NCI-H1436 treated with DMSO at 0.1 percent for 48 hours (cell line): Measurements from ENCODE around the gene SPSB3.

Experiments
- DNase-seq: peaks from one replicate; lab custom pipeline; 2025; lab: John Stamatoyannopoulos, UW

SPSB3 gene

DNA sequence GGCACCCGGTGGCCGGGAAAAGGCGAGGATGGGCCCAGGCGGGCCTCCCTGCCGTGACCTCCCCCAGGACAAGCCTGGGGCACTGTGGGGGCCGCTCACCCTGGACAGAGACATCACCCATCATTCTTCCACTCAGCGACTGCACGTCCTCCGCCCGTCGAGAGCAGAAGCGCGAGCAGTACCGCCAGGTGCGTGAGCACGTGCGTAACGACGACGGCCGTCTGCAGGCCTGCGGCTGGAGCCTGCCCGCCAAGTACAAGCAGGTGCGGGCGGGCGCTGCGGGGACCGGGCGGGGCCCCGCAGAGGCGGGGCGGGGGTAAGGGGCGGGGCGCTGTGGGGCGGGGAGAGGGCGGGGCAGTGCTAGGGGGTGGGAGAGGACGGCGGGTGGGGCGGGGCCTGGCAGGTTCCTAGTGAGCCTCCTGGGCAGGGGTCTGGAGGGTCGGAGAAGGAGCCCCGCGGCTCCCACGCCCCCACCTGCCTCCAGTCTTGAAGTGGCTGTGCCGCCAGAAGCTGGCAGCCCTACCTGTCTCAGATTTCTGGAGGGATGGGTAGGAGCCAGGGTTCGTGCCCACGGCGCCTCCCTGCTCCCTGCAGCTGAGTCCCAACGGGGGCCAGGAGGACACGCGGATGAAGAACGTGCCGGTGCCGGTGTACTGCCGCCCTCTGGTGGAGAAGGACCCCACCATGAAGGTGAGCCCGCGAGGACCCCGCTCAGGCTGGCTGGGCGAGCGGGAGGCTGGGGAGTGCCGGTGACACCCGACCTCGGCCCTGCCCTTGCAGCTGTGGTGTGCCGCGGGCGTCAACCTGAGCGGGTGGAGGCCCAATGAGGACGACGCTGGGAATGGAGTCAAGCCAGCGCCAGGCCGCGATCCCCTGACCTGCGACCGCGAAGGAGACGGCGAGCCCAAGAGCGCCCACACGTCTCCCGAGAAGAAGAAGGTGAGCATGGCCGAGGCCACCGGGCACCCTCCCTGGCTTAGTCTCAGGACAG, 18.6 kb downstream of the SPSB3 start:
- DNase-seq = no peak

GRCh38 chr16:1762879-1763520, 19.4 kb downstream of the SPSB3 start:
- no peak for DNase-seq

DNA sequence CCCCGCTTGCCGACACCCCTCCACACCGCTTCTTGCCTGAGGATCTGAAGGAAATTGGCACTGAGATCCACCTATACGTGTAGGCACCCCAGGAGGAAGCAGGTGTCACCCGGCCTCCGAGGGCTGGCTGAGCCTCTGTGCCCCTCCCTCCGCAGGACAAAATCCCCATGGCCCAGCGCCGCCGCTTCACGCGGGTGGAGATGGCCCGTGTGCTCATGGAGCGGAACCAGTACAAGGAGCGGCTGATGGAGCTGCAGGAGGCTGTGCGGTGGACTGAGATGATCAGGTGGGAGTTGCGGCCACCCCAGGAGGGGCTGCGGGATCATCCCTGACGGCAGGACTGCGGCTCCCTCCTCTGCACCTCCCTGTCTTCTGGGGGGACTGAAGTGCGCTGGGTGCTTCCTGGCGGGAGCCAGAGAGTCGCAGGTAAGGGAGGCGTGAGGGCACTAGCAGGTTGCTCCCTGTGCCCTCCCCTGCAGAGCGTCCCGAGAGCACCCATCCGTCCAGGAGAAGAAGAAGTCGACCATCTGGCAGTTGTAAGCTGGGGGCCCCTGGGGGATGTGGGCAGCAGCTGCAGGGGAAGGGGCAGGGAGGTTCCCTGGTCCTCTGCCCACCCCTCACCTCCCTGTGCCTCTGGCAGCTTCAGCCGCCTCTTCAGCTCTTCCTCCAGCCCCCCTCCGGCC, 20.0 kb downstream of the SPSB3 start:
- no peak for DNase-seq

- DNase-seq = no peak
Observed at GRCh38 chr16:1761751-1762150, 20.6 kb downstream of the SPSB3 start.

DNA sequence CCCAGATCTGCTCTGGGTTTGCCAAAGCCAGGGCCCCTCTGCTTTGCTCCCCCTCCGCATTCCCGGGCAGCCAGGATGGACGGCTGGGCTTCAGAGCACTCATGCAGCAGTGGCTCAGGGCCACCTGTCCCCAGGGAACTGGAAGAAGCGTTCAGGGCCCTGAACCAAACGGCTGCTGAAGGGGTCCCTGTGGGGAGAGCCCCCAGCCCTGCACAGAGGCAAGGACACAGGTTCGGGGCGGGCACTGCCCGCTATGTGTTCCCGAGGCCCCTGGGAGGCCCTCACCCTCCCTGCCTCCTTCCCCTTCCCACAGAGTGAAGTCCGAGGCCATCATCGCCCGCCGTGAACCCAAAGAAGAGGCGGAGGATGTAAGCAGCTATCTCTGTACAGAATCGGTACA, 21.5 kb downstream of the SPSB3 start:
- DNase-seq = no peak

DNA sequence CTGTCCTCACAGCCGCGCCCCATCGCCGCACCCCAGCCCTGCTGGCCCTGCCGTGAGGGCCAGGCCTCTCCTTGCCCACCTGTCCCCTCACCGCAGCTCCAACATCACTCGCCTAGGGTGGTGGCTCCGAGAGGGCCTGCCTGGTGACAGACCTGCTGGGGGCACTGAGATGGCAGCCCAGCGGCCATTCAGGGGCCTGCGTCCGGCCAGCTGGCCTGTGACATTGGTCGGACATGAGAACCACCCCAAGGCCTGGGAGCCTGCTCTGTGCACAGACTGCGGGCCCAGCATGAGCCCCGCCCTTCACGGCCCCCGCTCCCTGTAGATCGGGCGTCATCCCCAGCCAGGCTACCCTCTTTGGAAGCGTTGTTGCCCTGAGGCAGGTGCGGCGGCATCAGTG, 22.9 kb downstream of the SPSB3 start:
- DNase-seq = no peak

GRCh38 chr16:1758923-1759322, 23.4 kb downstream of the SPSB3 start:
- DNase-seq = no peak

DNA sequence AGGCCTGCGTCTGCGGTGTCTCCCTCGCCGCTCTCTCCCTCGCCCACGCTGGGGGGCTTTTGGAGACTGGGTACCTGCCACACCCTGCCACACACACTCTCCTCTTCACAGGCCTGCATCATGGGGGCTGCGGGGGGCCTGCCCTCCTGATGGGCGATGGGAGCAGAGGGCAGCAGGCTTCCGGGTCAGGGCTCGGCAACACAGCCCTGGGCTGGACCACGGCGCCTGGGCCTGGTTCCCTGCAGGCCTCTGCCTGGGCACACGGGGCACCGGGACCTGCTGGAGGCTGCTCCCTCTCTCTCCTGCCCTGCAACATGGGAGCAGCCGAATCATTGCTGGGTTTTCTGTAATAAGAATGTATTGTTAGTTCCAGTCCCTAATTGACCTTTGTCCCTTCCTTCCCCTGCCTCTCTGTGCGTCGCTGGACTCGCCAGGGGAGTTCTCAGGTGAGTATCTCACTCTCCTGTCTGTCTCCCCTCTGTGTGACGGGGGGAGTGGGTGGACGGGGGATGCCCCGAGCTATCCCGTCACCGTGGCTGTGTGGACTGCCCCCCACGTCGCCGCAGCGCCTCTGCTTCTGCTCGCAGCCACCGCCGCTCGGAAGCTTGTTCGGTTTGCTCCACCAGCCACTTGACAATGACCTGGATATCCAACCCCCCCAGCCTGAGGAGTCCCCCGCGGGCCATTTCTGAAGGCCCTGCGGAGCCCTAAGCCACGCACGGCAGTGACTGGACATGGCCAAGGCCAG, 24.5 kb downstream of the SPSB3 start:
- no peak for DNase-seq

DNA sequence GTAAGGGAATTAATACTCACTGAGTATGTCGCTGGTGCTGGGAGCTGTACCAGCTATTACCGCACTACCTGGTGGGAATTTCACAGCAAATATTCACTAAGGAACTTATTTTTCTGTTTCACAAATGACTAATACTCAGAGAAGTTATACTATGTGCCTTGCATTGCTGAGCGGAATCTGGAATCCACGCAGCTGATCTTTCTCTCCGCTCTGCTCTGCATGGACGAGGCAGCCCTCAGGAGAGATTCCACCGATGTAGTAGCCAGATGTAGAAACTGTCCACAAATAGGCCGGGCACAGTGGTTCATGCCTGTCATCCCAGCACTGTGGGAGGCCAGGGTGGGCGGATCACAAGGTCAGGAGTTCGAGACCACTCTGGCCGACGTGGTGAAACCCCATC, 28.2 kb downstream of the SPSB3 start:
- DNase-seq = no peak

DNA sequence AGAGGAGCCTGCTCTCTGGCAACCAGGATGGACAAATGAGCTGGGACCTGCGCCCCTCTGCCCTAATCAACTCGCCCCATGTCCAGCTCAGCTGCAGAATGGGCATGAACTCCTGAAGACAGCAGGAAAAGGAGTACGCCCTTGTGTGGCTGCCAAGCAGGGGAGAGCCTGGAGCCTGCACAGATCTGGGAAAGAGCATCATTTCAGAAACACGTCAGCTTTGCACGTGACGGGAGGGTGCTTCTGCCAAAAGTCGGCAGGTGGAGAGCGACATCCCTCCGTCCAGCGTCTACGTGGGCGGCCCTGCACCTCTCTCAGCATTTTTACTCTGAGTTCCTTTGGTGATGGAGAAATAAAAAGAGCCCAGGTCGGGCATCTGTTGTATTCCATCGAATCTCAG, 29.5 kb downstream of the SPSB3 start:
- no peak for DNase-seq

- DNase-seq = no peak
Observed at GRCh38 chr16:1751946-1752345, 30.4 kb downstream of the SPSB3 start.

GRCh38 chr16:1749152-1750117, 32.9 kb downstream of the SPSB3 start:
- no peak for DNase-seq

GRCh38 chr16:1747934-1748333, 34.4 kb downstream of the SPSB3 start:
- DNase-seq = no peak

- DNase-seq = no peak
Observed at GRCh38 chr16:1746693-1747195, 35.6 kb downstream of the SPSB3 start.

GRCh38 chr16:1745900-1746692, 36.3 kb downstream of the SPSB3 start:
- no peak for DNase-seq

DNA sequence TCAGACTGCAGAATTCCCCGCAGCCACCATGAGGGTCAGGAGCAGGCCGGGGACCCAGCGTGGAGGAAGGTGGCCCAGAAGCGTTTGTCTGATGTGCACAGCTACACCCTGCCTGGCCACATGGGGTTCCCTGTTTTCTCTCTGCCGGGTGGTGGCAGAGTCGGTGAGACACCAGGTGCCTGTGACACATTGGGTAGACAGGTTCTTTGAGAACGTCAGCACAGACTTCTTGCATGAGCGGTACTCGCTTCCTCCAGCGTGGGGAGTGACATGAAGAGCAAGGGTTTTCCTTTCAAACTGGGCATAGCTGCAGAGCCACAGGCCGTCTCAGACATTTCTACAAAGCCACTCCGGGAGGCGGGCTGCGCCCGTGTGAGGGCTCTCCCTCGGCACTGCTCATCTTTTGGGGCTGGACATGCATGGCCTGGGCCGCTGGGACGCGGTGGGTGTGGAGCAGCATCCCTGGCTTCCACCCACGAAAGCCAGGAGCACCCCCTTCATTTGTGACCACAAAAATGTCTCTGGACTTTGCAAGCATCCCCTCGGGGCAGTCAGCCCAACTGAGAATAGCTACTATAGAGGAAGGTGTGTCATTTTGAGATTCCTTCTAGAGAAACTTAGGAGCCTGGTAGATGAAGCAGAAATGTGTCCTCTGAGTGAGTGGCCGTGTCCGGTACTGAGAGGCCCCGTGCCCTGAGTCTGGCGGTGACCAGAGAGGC, 37.0 kb downstream of the SPSB3 start:
- no peak for DNase-seq

DNA sequence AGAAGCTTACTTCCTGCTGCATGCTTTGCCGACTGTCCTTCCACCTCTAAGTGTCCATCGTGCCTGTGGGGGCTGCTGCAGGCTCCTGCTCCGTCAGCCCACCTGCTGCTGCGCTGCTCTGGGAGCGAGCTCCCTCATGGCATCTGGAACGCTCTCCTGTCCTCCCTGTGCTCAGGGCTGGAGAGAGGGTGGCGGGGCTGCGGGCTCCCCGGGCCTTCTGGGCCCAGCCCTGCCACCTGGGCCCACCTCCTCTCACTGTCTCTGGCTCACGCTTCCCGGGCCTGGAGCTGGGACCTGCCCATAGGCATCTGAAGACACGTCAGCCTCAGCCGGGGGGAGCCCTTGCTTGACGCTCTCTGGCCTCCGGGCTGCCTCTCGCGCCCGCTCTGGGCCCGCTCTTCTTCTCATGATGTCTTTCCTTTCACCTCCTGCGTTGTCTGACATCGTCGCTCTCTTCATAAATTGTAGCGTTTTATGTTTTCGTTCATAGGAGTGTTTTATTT, 38.0 kb downstream of the SPSB3 start:
- no peak for DNase-seq

DNA sequence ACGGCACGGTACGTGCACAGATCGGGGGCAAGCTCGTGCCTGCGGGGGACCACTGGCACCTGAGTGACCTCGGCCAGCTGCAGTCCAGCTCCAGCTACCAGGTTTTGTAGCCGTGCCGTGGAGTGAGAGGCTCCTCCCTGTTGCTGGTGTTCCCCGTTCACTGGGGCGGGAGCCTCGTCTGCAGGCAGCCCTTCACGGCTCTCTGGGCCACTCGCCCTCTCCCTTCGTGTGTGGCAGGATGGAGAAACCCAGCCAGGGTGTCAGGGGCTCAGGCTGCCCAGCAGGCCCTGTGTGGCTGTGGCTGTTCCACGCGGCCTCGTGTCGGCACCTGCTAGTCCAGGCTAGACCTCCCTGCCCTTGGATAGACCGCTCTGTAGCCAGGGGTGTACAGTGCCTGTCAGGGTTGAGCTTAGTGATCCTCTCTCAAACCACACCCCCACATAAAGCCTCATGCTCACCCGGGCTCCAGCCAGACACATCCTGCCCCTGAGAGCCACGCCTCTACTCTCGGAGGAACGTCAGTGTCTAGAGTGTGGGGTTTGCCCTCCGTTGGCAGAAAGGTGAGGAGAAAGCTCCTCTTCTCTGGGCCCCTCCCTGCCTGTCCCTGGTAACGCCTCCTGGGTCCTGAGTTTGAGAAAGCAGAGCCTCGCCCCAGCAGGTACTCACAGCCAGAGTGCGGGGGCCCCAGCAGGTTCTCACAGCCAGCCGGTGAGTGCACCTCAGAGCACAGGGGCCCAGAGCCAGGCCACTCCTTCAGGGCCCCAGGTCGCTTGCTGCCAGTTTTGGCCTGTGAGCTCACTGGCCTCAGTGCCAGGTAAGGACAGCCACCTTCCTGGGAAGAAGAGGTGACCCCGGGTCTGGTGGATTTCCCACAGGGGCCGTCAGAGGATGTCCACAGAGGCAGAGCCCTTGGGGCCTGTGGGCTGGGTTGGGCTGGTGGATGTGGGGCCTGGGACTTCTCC, 38.7 kb downstream of the SPSB3 start:
- DNase-seq = no peak
